Measurements from ENCODE around the gene BAIAP3. TPM values are rescaled to one million over a fixed set of nuclear protein-coding genes. Genes with fewer than 3 reads are reported as not detected.

Gene BAIAP3
- total and polyA plus RNA-seq, 2 of the 4 experiments (the other 2 are of a cell fraction) = 0.36 to 0.65 TPM

GRCh38 chr16:1378804-1379303 lies 45.4 kb downstream of the BAIAP3 start:
- CTCF ChIA-PET = no interaction called here
- peak overlapping the region; percentile 87 for H3K4me2 ChIP-seq (ENCODE audit: low read depth, low read length)
- peaks cover 22% of the 10 kb centered on the region for H3K36me3 ChIP-seq (ENCODE audit: control insufficient read depth, insufficient read depth, low read length)
- H3K4me3 ChIP-seq (ENCODE audit: insufficient read depth, low read depth, low read length) = peak overlapping the region; percentile 55
- peak overlapping the region; percentile 96 for H2AK9ac ChIP-seq (replicated peaks; ENCODE audit: low read depth, low read length, poor library complexity)
- H2BK20ac ChIP-seq (ENCODE audit: low read depth, low read length) = peak overlapping the region; percentile 31
- H2AK5ac ChIP-seq (ENCODE audit: low read depth, low read length) = peak overlapping the region; percentile 94
- peak overlapping the region; percentile 92 for H2AFZ ChIP-seq (replicated peaks; ENCODE audit: low read length, poor library complexity)
- no peaks in the 10 kb centered on the region; the same call in 1 of the 2 replicates for H4K20me1 ChIP-seq (ENCODE audit: insufficient read depth, low read length)
- H3K9me1 ChIP-seq (ENCODE audit: insufficient read depth, low read length) = 0 out of 2 replicates have a peak, but pooled peaks cover 6% of the 10 kb centered on the region
- H4K5ac ChIP-seq (ENCODE audit: low read depth, low read length) = peak overlapping the region; percentile 49; the same call in 1 of the 2 replicates
- H3K56ac ChIP-seq (ENCODE audit: extremely low read depth, insufficient read depth, low read length) = peak overlapping the region; percentile 66; the same call in 1 of the 2 replicates
- in situ Hi-C loops (cut with MboI; ENCODE audit: low sequenced_read_pairs) = no loop called here
- peak overlapping the region; percentile 68 for H2BK120ac ChIP-seq (ENCODE audit: low read depth, low read length)
- peak overlapping the region; percentile 81 for H3K4ac ChIP-seq (ENCODE audit: low read depth, low read length)
- H3K9ac ChIP-seq (ENCODE audit: low read depth, low read length) = peak overlapping the region; percentile 73
- no peaks in the 10 kb centered on the region for H3K9me3 ChIP-seq (ENCODE audit: control insufficient read depth, insufficient read depth, low read length)
- peaks cover 9 to 30% of the 10 kb centered on the region in 2 experiments for H3K79me1 ChIP-seq (ENCODE audit: low read depth in 1 of 2, low read length in 2 of 2)
- peak overlapping the region; percentile 74 for H3K23ac ChIP-seq (ENCODE audit: low read depth, low read length)
- H2BK15ac ChIP-seq (ENCODE audit: low read depth, low read length) = peak overlapping the region; percentile 89; the same call in 2 of the 3 replicates
- POLR2A ChIA-PET (ENCODE audit: unreplicated experiment) = no interaction called here
- BruUV-seq (replicated peaks) = no TSS peak
- DNase-seq (peak; percentile 74), ATAC-seq (ENCODE audit: low read depth) (peak; percentile 74)
- peak overlapping the region; percentile 70 for H3K14ac ChIP-seq (replicated peaks; ENCODE audit: low read depth, low read length)
- peak overlapping the region; percentile 97 for H2BK5ac ChIP-seq (ENCODE audit: low read depth, low read length, poor library complexity, severe bottlenecking)
- H3K18ac ChIP-seq (ENCODE audit: low read depth, low read length) = peak overlapping the region; percentile 76; the same call in 1 of the 2 replicates
- WGBS, 2 experiments (ENCODE audit: extremely low coverage in 2 of 2, insufficient read length in 1 of 2) = 3% methylated on average over 13 of the region's 31 CpGs; no CpG with 5 or more reads in 1 of the 2 experiments
- dilution Hi-C loops (cut with HindIII; ENCODE audit: low sequenced_read_pairs, unreplicated experiment) = no loop called here
- H4K91ac ChIP-seq (ENCODE audit: insufficient read depth, low read depth, low read length) = peak overlapping the region; percentile 67
- H3K4me1 ChIP-seq (ENCODE audit: control insufficient read depth, insufficient read depth, low read length) = peaks cover 11% of the 10 kb centered on the region
- intact Hi-C loops (cut with micrococcal nuclease) = no loop called here
- H3K27ac ChIP-seq (ENCODE audit: insufficient read depth, low read length) = peak overlapping the region; percentile 87
- H3K27me3 ChIP-seq (ENCODE audit: control insufficient read depth, insufficient read depth, low read length) = no peaks in the 10 kb centered on the region
- TF ChIP-seq CEBPB (IDR thresholded peaks at IDR 0.05; ENCODE audit: low read depth, low read length) = peak; percentile 81
- TF ChIP-seq FOS (IDR thresholded peaks at IDR 0.05; ENCODE audit: low read depth, low read length) = peak; percentile 88
- no peak for TF ChIP-seq SMC3 (IDR thresholded peaks at IDR 0.05; ENCODE audit: low read depth, low read length)
- no peak for TF ChIP-seq MAZ (IDR thresholded peaks at IDR 0.05; ENCODE audit: borderline replicate concordance, low read depth, low read length)
- TF ChIP-seq POLR2A (IDR thresholded peaks at IDR 0.05; ENCODE audit: low read depth, low read length) = no peak
- TF ChIP-seq USF2 (IDR thresholded peaks at IDR 0.05; ENCODE audit: low read depth, low read length) = peak; percentile 21; the same call in 1 of the 2 replicates
- no peak for TF ChIP-seq RFX5 (IDR thresholded peaks at IDR 0.05; ENCODE audit: low read depth, low read length)
- no peak for TF ChIP-seq RCOR1 (IDR thresholded peaks at IDR 0.05; ENCODE audit: insufficient replicate concordance, low read length)
- TF ChIP-seq NFE2L2 (IDR thresholded peaks at IDR 0.05; ENCODE audit: low read depth, low read length) = peak; percentile 98
- no peak for TF ChIP-seq MXI1 (IDR thresholded peaks at IDR 0.05; ENCODE audit: borderline replicate concordance, low read depth, low read length)
- TF ChIP-seq MAFK (IDR thresholded peaks at IDR 0.05; ENCODE audit: low read depth, low read length) = peak; percentile 78
- H4K8ac ChIP-seq (ENCODE audit: low read depth in 2 of 2, low read length in 2 of 2) = peak overlapping the region; percentile 57 to 87; a peak in 3 of 4 replicates

All from IMR-90 (cell line).